Subcutaneous abdominal adipose tissue (tissue), 5 donors: ENCODE results near the gene VSTM2L.

Source experiments
- H3K27ac ChIP-seq: one replicate; pipeline ENCODE4 v1.7.0; 2013; ENCODE audit warnings: low read depth, mild to moderate bottlenecking, inconsistent platforms, low read length, moderate library complexity
- H3K27me3 ChIP-seq, 5 donors: one replicate each; pipeline ENCODE4 v1.7.0; 2013; ENCODE audit warnings: low read length in 5 of 5, inconsistent platforms in 1 of 5; ENCODE audit not compliant: control insufficient read depth in 5 of 5, insufficient read depth in 4 of 5
- H3K36me3 ChIP-seq, 5 donors: one replicate each; pipeline ENCODE4 v1.7.0; 2013; ENCODE audit warnings: low read length in 5 of 5; ENCODE audit not compliant: control insufficient read depth in 5 of 5, insufficient read depth in 5 of 5
- H3K4me1 ChIP-seq, 5 donors: one replicate each; pipeline ENCODE4 v1.7.0; 2013; ENCODE audit warnings: low read length in 5 of 5, mild to moderate bottlenecking in 3 of 5, moderate library complexity in 1 of 5; ENCODE audit not compliant: control insufficient read depth in 5 of 5, insufficient read depth in 5 of 5
- H3K4me3 ChIP-seq, 5 donors: one replicate each; pipeline ENCODE4 v1.7.0; 2013; ENCODE audit warnings: low read length in 5 of 5, low read depth in 1 of 5
- H3K9ac ChIP-seq, 5 donors: one replicate each; pipeline ENCODE4 v1.7.0; 2013; ENCODE audit warnings: low read length in 5 of 5, mild to moderate bottlenecking in 4 of 5, moderate library complexity in 3 of 5
- H3K9me3 ChIP-seq, 5 donors: one replicate each; pipeline ENCODE4 v1.7.0; 2013; ENCODE audit warnings: low read length in 5 of 5; ENCODE audit not compliant: control insufficient read depth in 5 of 5
- donor health status: healthy.
- donor health status: healthy.
- donor health status: healthy.
- donor health status: healthy.
- donor health status: healthy.

The VSTM2L gene

GRCh38 chr20:37936041-37936440 is 33.1 kb downstream of the VSTM2L start:
- Histone ChIP-seq H3K27me3 (peaks cover 4 to 17% (median 13%) of the 10 kb centered on the region in 5 donors), H3K27ac (no peak overlapping the region), H3K4me1 (peaks cover 0 to 5% (median 4%) of the 10 kb centered on the region in 5 donors), H3K36me3 (no peaks in the 10 kb centered on the region), H3K9ac (no peak overlapping the region), H3K4me3 (no peak overlapping the region), H3K9me3 (no peaks in the 10 kb centered on the region)

GRCh38 chr20:37936451-37936850 is 33.5 kb downstream of the VSTM2L start:
- H3K27me3 ChIP-seq, result peaks cover 4 to 15% (median 10%) of the 10 kb centered on the region in 5 donors

GRCh38 chr20:37937686-37938085 is 34.8 kb downstream of the VSTM2L start:
- Histone ChIP-seq H3K36me3 (no peaks in the 10 kb centered on the region), H3K9ac (no peak overlapping the region), H3K27me3 (peaks cover 0 to 5% (median 0%) of the 10 kb centered on the region in 5 donors), H3K27ac (no peak overlapping the region), H3K4me1 (peaks cover 0 to 5% (median 4%) of the 10 kb centered on the region in 5 donors), H3K9me3 (peaks cover 0 to 2% (median 0%) of the 10 kb centered on the region in 5 donors), H3K4me3 (no peak overlapping the region)

More at GRCh38 chr20:37936451-37936850, 33.5 kb downstream of the VSTM2L start:
- Histone ChIP-seq H3K9me3 (no peaks in the 10 kb centered on the region), H3K4me3 (no peak overlapping the region), H3K27ac (no peak overlapping the region), H3K4me1 (peaks cover 0 to 5% (median 4%) of the 10 kb centered on the region in 5 donors), H3K36me3 (no peaks in the 10 kb centered on the region), H3K9ac (no peak overlapping the region)

- H3K4me1 ChIP-seq, result peaks cover 0 to 5% (median 4%) of the 10 kb centered on the region in 5 donors
- peaks cover 0 to 4% (median 0%) of the 10 kb centered on the region in 5 donors for H3K27me3 ChIP-seq
- peaks cover 0 to 2% (median 0%) of the 10 kb centered on the region in 5 donors for H3K9me3 ChIP-seq
- no peaks in the 10 kb centered on the region for H3K36me3 ChIP-seq
- H3K27ac ChIP-seq, result no peak overlapping the region
- H3K4me3 ChIP-seq, result no peak overlapping the region
- H3K9ac ChIP-seq, result no peak overlapping the region
Measured at GRCh38 chr20:37938181-37938750, 35.3 kb downstream of the VSTM2L start.

- Histone ChIP-seq H3K27ac (no peak overlapping the region), H3K4me3 (no peak overlapping the region), H3K9me3 (peaks cover 0 to 2% (median 0%) of the 10 kb centered on the region in 5 donors), H3K4me1 (peaks cover 0 to 5% (median 4%) of the 10 kb centered on the region in 5 donors), H3K27me3 (peaks cover 0 to 4% (median 0%) of the 10 kb centered on the region in 5 donors), H3K9ac (no peak overlapping the region), H3K36me3 (no peaks in the 10 kb centered on the region)
Measured at GRCh38 chr20:37938954-37939353, 36.0 kb downstream of the VSTM2L start.

- Histone ChIP-seq H3K36me3 (no peaks in the 10 kb centered on the region), H3K4me3 (no peak overlapping the region)
Measured at GRCh38 chr20:37939701-37940560, 37.0 kb downstream of the VSTM2L start.

GRCh38 chr20:37940858-37941257 is 37.9 kb downstream of the VSTM2L start:
- H3K4me1 ChIP-seq, result no peaks in the 10 kb centered on the region
- H3K9ac ChIP-seq, result no peak overlapping the region
- H3K4me3 ChIP-seq, result no peak overlapping the region
- no peak overlapping the region for H3K27ac ChIP-seq
- H3K27me3 ChIP-seq, result peaks cover 0 to 5% (median 0%) of the 10 kb centered on the region in 5 donors
- H3K36me3 ChIP-seq, result no peaks in the 10 kb centered on the region
- H3K9me3 ChIP-seq, result peaks cover 0 to 2% (median 0%) of the 10 kb centered on the region in 5 donors

More at GRCh38 chr20:37939701-37940560, 37.0 kb downstream of the VSTM2L start:
- H3K9ac ChIP-seq, result no peak overlapping the region
- no peak overlapping the region for H3K27ac ChIP-seq
- H3K9me3 ChIP-seq, result peaks cover 0 to 2% (median 0%) of the 10 kb centered on the region in 5 donors
- H3K4me1 ChIP-seq, result peaks cover 0 to 5% (median 4%) of the 10 kb centered on the region in 5 donors
- peaks cover 0 to 4% (median 0%) of the 10 kb centered on the region in 5 donors for H3K27me3 ChIP-seq

- Histone ChIP-seq H3K4me3 (no peak overlapping the region), H3K27ac (no peak overlapping the region), H3K36me3 (no peaks in the 10 kb centered on the region), H3K9ac (no peak overlapping the region), H3K4me1 (no peaks in the 10 kb centered on the region), H3K9me3 (peaks cover 0 to 2% (median 0%) of the 10 kb centered on the region in 5 donors), H3K27me3 (peaks cover 0 to 5% (median 0%) of the 10 kb centered on the region in 5 donors)
Measured at GRCh38 chr20:37941332-37941731, 38.4 kb downstream of the VSTM2L start.

GRCh38 chr20:37941992-37942391 is 39.1 kb downstream of the VSTM2L start:
- peaks cover 0 to 2% (median 0%) of the 10 kb centered on the region in 5 donors for H3K9me3 ChIP-seq
- no peaks in the 10 kb centered on the region for H3K36me3 ChIP-seq
- no peak overlapping the region for H3K27ac ChIP-seq
- peaks cover 0 to 5% (median 0%) of the 10 kb centered on the region in 5 donors for H3K27me3 ChIP-seq
- H3K4me3 ChIP-seq, result no peak overlapping the region
- H3K4me1 ChIP-seq, result no peaks in the 10 kb centered on the region
- no peak overlapping the region for H3K9ac ChIP-seq

GRCh38 chr20:37943033-37943432 is 40.1 kb downstream of the VSTM2L start:
- no peak overlapping the region for H3K27ac ChIP-seq

More at GRCh38 chr20:37943033-37943432, 40.1 kb downstream of the VSTM2L start:
- Histone ChIP-seq H3K27me3 (peaks cover 0 to 5% (median 0%) of the 10 kb centered on the region in 5 donors), H3K36me3 (no peaks in the 10 kb centered on the region), H3K9me3 (peaks cover 0 to 8% (median 5%) of the 10 kb centered on the region in 5 donors), H3K9ac (no peak overlapping the region), H3K4me1 (no peaks in the 10 kb centered on the region), H3K4me3 (no peak overlapping the region)
